GM12878 (cell line): ENCODE results near the gene LRBA.

Experiments used
- BMI1 ChIP-seq: fragments of 450-650 bp; IDR thresholded peaks from 2 replicates; pipeline ENCODE4 v1.6.1; 2016; ENCODE audit warnings: mild to moderate bottlenecking, moderate library complexity, borderline replicate concordance
- BRCA1 ChIP-seq: IDR thresholded peaks from 2 replicates; pipeline ENCODE4 v1.6.1; 2011; ENCODE audit warnings: low read depth, low read length, improper control_type of control experiment
- CBX5 ChIP-seq: sonication (generic); IDR thresholded peaks from 2 replicates; pipeline ENCODE4 v1.6.1; 2016; ENCODE audit warnings: low read depth, moderate library complexity, mild to moderate bottlenecking, inconsistent platforms
- NFXL1 ChIP-seq: fragments of 450-650 bp; IDR thresholded peaks from 2 replicates; pipeline ENCODE4 v1.6.1; 2017; ENCODE audit warnings: antibody characterized with exemption, mild to moderate bottlenecking, borderline replicate concordance
- TF ChIP-seq, protein P1 (sequence below), 3 experiments: IDR thresholded peaks in 2 of 3; conservative IDR thresholded peaks in 1 of 3; 2 replicates each; pipeline ENCODE4 v1.5.1; 2011; ENCODE audit warnings: low read depth in 3 of 3, low read length in 3 of 3, mild to moderate bottlenecking in 3 of 3, control low read depth in 2 of 3, moderate library complexity in 2 of 3, inconsistent platforms in 1 of 3, mixed read lengths in 1 of 3; ENCODE audit not compliant: control insufficient read depth in 2 of 3, insufficient read depth in 1 of 3; ENCODE audit errors: extremely low read depth in 1 of 3

DNA sequence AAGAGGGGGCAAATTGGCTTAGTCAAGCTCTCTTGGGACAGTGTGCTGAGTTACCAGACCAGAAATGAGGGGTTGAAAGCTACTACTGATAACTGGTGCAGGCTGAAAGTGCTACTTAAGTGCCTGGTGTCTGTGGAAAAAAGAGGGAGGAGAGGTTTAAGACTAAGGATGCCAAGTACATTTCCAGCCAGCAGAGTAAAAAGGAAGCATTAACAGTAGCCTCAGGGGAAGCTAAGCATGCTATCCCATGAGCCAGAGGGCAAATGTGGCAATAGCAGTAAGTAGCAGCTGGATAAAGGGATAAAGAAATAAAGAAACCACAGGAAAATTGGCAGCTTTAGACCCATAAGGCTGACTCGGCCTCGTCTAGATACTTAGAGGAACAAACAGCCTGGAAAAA, 629.5 kb downstream of the LRBA start:
- TF ChIP-seq CBX5 (no peak), BRCA1 (no peak), NFXL1 (no peak), BMI1 (no peak)
- TF ChIP-seq, protein P1, sequence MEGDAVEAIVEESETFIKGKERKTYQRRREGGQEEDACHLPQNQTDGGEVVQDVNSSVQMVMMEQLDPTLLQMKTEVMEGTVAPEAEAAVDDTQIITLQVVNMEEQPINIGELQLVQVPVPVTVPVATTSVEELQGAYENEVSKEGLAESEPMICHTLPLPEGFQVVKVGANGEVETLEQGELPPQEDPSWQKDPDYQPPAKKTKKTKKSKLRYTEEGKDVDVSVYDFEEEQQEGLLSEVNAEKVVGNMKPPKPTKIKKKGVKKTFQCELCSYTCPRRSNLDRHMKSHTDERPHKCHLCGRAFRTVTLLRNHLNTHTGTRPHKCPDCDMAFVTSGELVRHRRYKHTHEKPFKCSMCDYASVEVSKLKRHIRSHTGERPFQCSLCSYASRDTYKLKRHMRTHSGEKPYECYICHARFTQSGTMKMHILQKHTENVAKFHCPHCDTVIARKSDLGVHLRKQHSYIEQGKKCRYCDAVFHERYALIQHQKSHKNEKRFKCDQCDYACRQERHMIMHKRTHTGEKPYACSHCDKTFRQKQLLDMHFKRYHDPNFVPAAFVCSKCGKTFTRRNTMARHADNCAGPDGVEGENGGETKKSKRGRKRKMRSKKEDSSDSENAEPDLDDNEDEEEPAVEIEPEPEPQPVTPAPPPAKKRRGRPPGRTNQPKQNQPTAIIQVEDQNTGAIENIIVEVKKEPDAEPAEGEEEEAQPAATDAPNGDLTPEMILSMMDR (IDR thresholded peaks at IDR 0.05 in 2 of 3, conservative IDR thresholded peaks at IDR 0.05 in 1 of 3; ENCODE audit: control insufficient read depth in 2 of 3, extremely low read depth in 1 of 3, insufficient read depth in 1 of 3, low read depth in 3 of 3, low read length in 3 of 3): no peak
